ENCODE data around the gene PDS5A. TPM values are rescaled to one million over a fixed set of nuclear protein-coding genes. Genes with fewer than 3 reads are reported as not detected.

PDS5A gene
- total RNA-seq, 1 experiment from 2014 or later: 98.3 TPM

DNA sequence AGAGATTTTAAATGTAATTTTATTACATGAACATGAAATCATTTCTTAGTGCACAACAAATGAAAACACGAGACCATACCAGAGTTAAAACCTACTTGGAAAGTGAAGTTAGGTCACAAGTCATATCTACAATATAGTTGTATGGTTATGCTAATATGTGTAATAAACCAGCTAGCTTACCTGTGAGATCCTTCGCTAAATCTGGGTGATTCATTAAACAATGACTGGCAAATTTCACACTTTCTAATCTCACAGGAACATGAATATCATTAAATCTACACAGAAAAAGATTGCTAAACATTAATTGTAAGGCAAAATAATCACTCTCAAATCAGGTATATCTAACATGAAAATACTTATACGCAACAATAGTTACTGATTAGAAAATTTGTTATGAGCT, 67.6 kb downstream of the PDS5A start:
- peaks cover 5 to 22% of the 10 kb centered on the region in 2 experiments; a peak in 2 of 4 replicates for H3K36me3 ChIP-seq (ENCODE audit: control insufficient read depth in 1 of 2, insufficient read depth in 2 of 2, low read length in 2 of 2)

More for the DNA sequence above, 67.6 kb downstream of the PDS5A start:
- ChIA-PET RAD21 (ENCODE audit: low non-redundant PET in 1 of 2, low total read pairs in 2 of 2, uncharacterized antibody in 2 of 2, unreplicated experiment in 2 of 2) (no interaction called here), POLR2A (no interaction called here), CTCF (no interaction called here)
- H3K4me3 ChIP-seq (replicated peaks in 1 of 2; ENCODE audit: low read depth in 1 of 2, low read length in 2 of 2): no peak overlapping the region
- H3K9ac ChIP-seq (ENCODE audit: low read length): no peak overlapping the region
- intact Hi-C loops (cut with micrococcal nuclease): no loop called here
- H3K27me3 ChIP-seq (ENCODE audit: insufficient read depth, low read length): no peaks in the 10 kb centered on the region
- H3K4me2 ChIP-seq (ENCODE audit: low read length): no peak overlapping the region
- H3K4me1 ChIP-seq (ENCODE audit: control insufficient read depth in 1 of 2, insufficient read depth in 2 of 2, low read length in 2 of 2): no peaks in the 10 kb centered on the region
- no peaks in the 10 kb centered on the region for H3K9me3 ChIP-seq (ENCODE audit: control insufficient read depth in 1 of 2, insufficient read depth in 1 of 2, low read depth in 1 of 2, low read length in 2 of 2)
- peaks cover 52% of the 10 kb centered on the region for H3K79me2 ChIP-seq (ENCODE audit: insufficient read depth, low read length)
- ATAC-seq (no peak), DNase-seq (ENCODE audit: low read depth, low spot score) (no peak)
- no peak overlapping the region for H2AFZ ChIP-seq (ENCODE audit: low read depth, low read length, poor library complexity, severe bottlenecking)
- TF ChIP-seq ATF3 (IDR thresholded peaks at IDR 0.05) (no peak), CEBPB (IDR thresholded peaks at IDR 0.05; ENCODE audit: low read depth) (no peak), FOSL1 (IDR thresholded peaks at IDR 0.05; ENCODE audit: low read depth) (no peak), POLR2A (IDR thresholded peaks at IDR 0.05; ENCODE audit: borderline replicate concordance, extremely low read depth, insufficient read depth, insufficient read length) (no peak), JUND (IDR thresholded peaks at IDR 0.05) (no peak), SP1 (IDR thresholded peaks at IDR 0.05; ENCODE audit: low read depth) (no peak), SRF (IDR thresholded peaks at IDR 0.05; ENCODE audit: low read depth) (no peak), TCF7L2 (IDR thresholded peaks at IDR 0.05; ENCODE audit: borderline replicate concordance, extremely low read depth, insufficient read depth, insufficient read length) (no peak), ZNF274 (IDR thresholded peaks at IDR 0.05; ENCODE audit: low read depth, low read length) (no peak), CBX3 (IDR thresholded peaks at IDR 0.05; ENCODE audit: low read depth) (no peak)
- TF ChIP-seq, protein P1, sequence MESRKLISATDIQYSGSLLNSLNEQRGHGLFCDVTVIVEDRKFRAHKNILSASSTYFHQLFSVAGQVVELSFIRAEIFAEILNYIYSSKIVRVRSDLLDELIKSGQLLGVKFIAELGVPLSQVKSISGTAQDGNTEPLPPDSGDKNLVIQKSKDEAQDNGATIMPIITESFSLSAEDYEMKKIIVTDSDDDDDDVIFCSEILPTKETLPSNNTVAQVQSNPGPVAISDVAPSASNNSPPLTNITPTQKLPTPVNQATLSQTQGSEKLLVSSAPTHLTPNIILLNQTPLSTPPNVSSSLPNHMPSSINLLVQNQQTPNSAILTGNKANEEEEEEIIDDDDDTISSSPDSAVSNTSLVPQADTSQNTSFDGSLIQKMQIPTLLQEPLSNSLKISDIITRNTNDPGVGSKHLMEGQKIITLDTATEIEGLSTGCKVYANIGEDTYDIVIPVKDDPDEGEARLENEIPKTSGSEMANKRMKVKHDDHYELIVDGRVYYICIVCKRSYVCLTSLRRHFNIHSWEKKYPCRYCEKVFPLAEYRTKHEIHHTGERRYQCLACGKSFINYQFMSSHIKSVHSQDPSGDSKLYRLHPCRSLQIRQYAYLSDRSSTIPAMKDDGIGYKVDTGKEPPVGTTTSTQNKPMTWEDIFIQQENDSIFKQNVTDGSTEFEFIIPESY (IDR thresholded peaks at IDR 0.05; ENCODE audit: extremely low read depth, insufficient replicate concordance, low read length): no peak
- BruUV-seq (replicated peaks): no TSS peak
- no peak overlapping the region for H3K27ac ChIP-seq (ENCODE audit: low read depth, low read length)
- H3K9me2 ChIP-seq (ENCODE audit: insufficient read depth): no peaks in the 10 kb centered on the region
- peaks cover 8% of the 10 kb centered on the region; the same call in 1 of the 2 replicates for H4K20me1 ChIP-seq (ENCODE audit: insufficient read depth)

All from HCT116 (cell line).